Pancreas (tissue), 10 donors: ENCODE data around the gene FNDC3B. TPM values are rescaled to one million over a fixed set of nuclear protein-coding genes. Genes with fewer than 3 reads are reported as not detected.

ENCODE experiments used
- ATAC-seq, 4 donors: fragments of 200-7000 bp; cut with Tn5 transposase; one replicate each; pipeline versions ENCODE4 v1.8.0 to v1.9.1; 2020; ENCODE audit warnings: mild to moderate bottlenecking in 4 of 4, moderate library complexity in 4 of 4
- DNase-seq, 6 donors: peaks; one replicate each; pipeline ENCODE4 v3.0.0-alpha.2; 2020
- FAIRE-seq: peaks from 2 replicates; lab custom pipeline; 2012; peaks lifted over from hg19 to GRCh38; lab: Jason Lieb, UNC
- H3K27ac ChIP-seq, 4 donors: fragments of 200-600 bp; sonication (generic); 1 replicate in 3 of 4; 2 replicates in 1 of 4; pipeline versions ENCODE4 v1.5.0 to v1.8.0; 2020
- H3K27me3 ChIP-seq, 4 donors: fragments of 200-600 bp; one replicate each; pipeline ENCODE4 v1.8.0; 2021
- H3K36me3 ChIP-seq, 3 donors: fragments of 200-600 bp; sonication (generic) in 1 of 3; one replicate each; pipeline versions ENCODE4 v1.5.0 to v1.8.0; 2020 to 2021
- H3K4me1 ChIP-seq, 3 donors: fragments of 200-600 bp; one replicate each; pipeline ENCODE4 v1.8.0; 2021
- H3K4me3 ChIP-seq, 4 donors: fragments of 200-600 bp; sonication (generic) in 2 of 4; one replicate each; pipeline versions ENCODE4 v1.5.0 to v1.8.0; 2020 to 2021
- H3K9me3 ChIP-seq, 4 donors: fragments of 200-600 bp; one replicate each; pipeline ENCODE4 v1.8.0; 2021
- CTCF ChIP-seq, 4 donors: fragments of 200-600 bp; sonication (generic) in 3 of 4; IDR thresholded peaks; one replicate each; pipeline versions ENCODE4 v1.5.0 to v1.8.0; 2021; ENCODE audit warnings: antibody characterized with exemption in 4 of 4
- WGBS, 2 donors: extraction: QIAGEN DNeasy Blood & Tissue Kit; methylation state at CpG; one replicate each; pipeline ENCODE4 v1.1.7; 2013; 5-methylcytosine and 5-hydroxymethylcytosine counted together
- intact Hi-C, 3 donors: fragments of 100-400 bp; cut with DNase I; formaldehyde crosslinking; loops; one replicate each; pipeline versions ENCODE4 v1.11.1 to v1.14.2; 2022
- polyA plus RNA-seq, 2 donors: library from polyadenylated mRNA; stranded (reverse); fragments of 200-250 nt; gene quantifications; one replicate each; pipeline ENCODE4 v1.2.3, GENCODE V29; 2013
- total RNA-seq, 6 donors: library from RNA; stranded (reverse); fragmentation: NEBNext Ultra II Directional in 4 of 6; extraction: Animal tissue kit (Norgen Biotek cat#: 25700) in 4 of 6; gene quantifications; one replicate each; pipeline versions ENCODE4 v1.2.1 to v1.2.4, GENCODE V29; 2021 to 2023
- donor health status: healthy with polysubstance abuse.
- donor health status: DM: no; HTN: no; CAD: no; lungs with moderate emphysema.
- donor health status: DM: no; HTN: no; CAD: no.
- donor health status: control.
- donor health status: control.
- donor health status: Bipolar disorder and iron deficiency.
- donor health status: DM: yes; HTN: yes; CAD: no.
- donor health status: DM: no; HTN: no; CAD: no.
- donor health status: DM: no; HTN: no; CAD: no.
- donor health status: DM: yes; HTN: yes; CAD: no.

FNDC3B gene
- total and polyA plus RNA-seq, 8 donors = 9.3 to 126 (median 73.2) TPM

GRCh38 chr3:172103724-172104123 is 64.3 kb downstream of the FNDC3B start:
- no peak for TF ChIP-seq CTCF (IDR thresholded peaks at IDR 0.05)
- Histone ChIP-seq H3K36me3 (no peaks in the 10 kb centered on the region), H3K4me1 (peaks cover 38 to 71% (median 56%) of the 10 kb centered on the region in 3 donors), H3K4me3 (no peak overlapping the region), H3K27ac (peak overlapping the region in 3 of 4 donors; percentile 10 to 74 (median 45)), H3K27me3 (no peaks in the 10 kb centered on the region), H3K9me3 (no peaks in the 10 kb centered on the region)
- FAIRE-seq (no peak), DNase-seq (no peak), ATAC-seq (peak in 2 of 4 donors; percentile 11 to 13)
- intact Hi-C loops = no loop called here
- WGBS, 2 donors = 14 to 35% methylated on average over 2 of the region's 2 CpGs

- intact Hi-C loops = no loop called here
- TF ChIP-seq CTCF (IDR thresholded peaks at IDR 0.05) = no peak
- peak in 4 of 6 donors; percentile 55 to 77 (median 73) for DNase-seq
- FAIRE-seq = no peak
- Histone ChIP-seq H3K27ac (peak overlapping the region in 2 of 4 donors; percentile 45 to 74), H3K9me3 (no peaks in the 10 kb centered on the region), H3K36me3 (no peaks in the 10 kb centered on the region), H3K4me1 (peaks cover 30 to 63% (median 49%) of the 10 kb centered on the region in 3 donors), H3K27me3 (no peaks in the 10 kb centered on the region), H3K4me3 (no peak overlapping the region)
- peak; percentile 78 to 90 (median 80) for ATAC-seq
- 27 to 31% methylated on average over 2 of the region's 2 CpGs for WGBS, 2 donors
These were observed 65.2 kb downstream of the FNDC3B start for GRCh38 chr3:172104471-172105072.

GRCh38 chr3:172106037-172106954 is 66.9 kb downstream of the FNDC3B start:
- H3K9me3 ChIP-seq = no peaks in the 10 kb centered on the region
- no peak for FAIRE-seq
- no peaks in the 10 kb centered on the region for H3K27me3 ChIP-seq
- intact Hi-C loops = no loop called here
- H3K36me3 ChIP-seq = no peaks in the 10 kb centered on the region
- ATAC-seq = no peak
- no peak for DNase-seq
- WGBS, 2 donors = 56 to 62% methylated on average over 4 of the region's 4 CpGs
- H3K4me1 ChIP-seq = peaks cover 19 to 50% (median 34%) of the 10 kb centered on the region in 3 donors
- H3K27ac ChIP-seq = peak overlapping the region in 1 of 4 donors; percentile 7
- H3K4me3 ChIP-seq = no peak overlapping the region
- no peak for TF ChIP-seq CTCF (IDR thresholded peaks at IDR 0.05)

GRCh38 chr3:172106989-172107388 is 67.6 kb downstream of the FNDC3B start:
- ATAC-seq = peak in 2 of 4 donors; percentile 7 to 15
- Histone ChIP-seq H3K9me3 (no peaks in the 10 kb centered on the region), H3K27ac (peak overlapping the region in 2 of 4 donors; percentile 7 to 21), H3K4me3 (no peak overlapping the region), H3K36me3 (no peaks in the 10 kb centered on the region), H3K4me1 (peaks cover 14 to 43% (median 33%) of the 10 kb centered on the region in 3 donors), H3K27me3 (no peaks in the 10 kb centered on the region)
- TF ChIP-seq CTCF (IDR thresholded peaks at IDR 0.05) = no peak
- intact Hi-C loops = no loop called here
- peak in 1 of 6 donors; percentile 48 for DNase-seq
- 56 to 63% methylated on average over 7 of the region's 7 CpGs for WGBS, 2 donors
- FAIRE-seq = no peak
